Caco-2 (cell line): ENCODE data around the gene BTRC. TPM values are rescaled to one million over a fixed set of nuclear protein-coding genes. Genes with fewer than 3 reads are reported as not detected.

Source experiments
- BruUV-seq: library from RNA; stranded (reverse); fragments of 400-500 nt; replicated peaks from 2 replicates; lab custom pipeline; 2021; lab: Mats Ljungman, UMichigan
- CTCF ChIA-PET: fragments of 300-600 bp; sonication (Branson Sonifier 250); formaldehyde crosslinking; loops from one replicate; lab custom pipeline; 2022; ENCODE audit warnings: antibody characterized with exemption; lab: Charles Lee
- POLR2A ChIA-PET: fragments of 300-600 bp; sonication (Branson Sonifier 250); formaldehyde crosslinking; loops from one replicate; lab custom pipeline; 2022; ENCODE audit warnings: antibody characterized with exemption; lab: Charles Lee
- DNase-seq, 2 experiments: peaks; one replicate each; pipeline versions ENCODE4 v3.0.0 to v3.0.0-alpha.2; 2020 to 2022
- H3K27me3 ChIP-seq: replicated peaks from 2 replicates; pipeline ENCODE4 v1.6.0; 2011; ENCODE audit warnings: low read length; ENCODE audit not compliant: control insufficient read depth, insufficient read depth
- H3K36me3 ChIP-seq: 2 replicates; pipeline ENCODE4 v1.5.1; 2011; ENCODE audit warnings: low read length; ENCODE audit not compliant: control insufficient read depth, insufficient read depth
- H3K4me1 ChIP-seq: fragments of 250-450 bp; sonication (Bioruptor Pico); 2 replicates; pipeline ENCODE4 v1.5.1; 2020; ENCODE audit warnings: mild to moderate bottlenecking
- H3K4me3 ChIP-seq: 2 replicates; pipeline ENCODE4 v1.5.1; 2011; ENCODE audit warnings: low read depth, mild to moderate bottlenecking, control low read depth, low read length
- H3K9me3 ChIP-seq: fragments of 250-450 bp; sonication (Bioruptor Pico); 2 replicates; pipeline ENCODE4 v1.5.1; 2020; ENCODE audit warnings: mild to moderate bottlenecking, moderate library complexity
- H3K27ac Mint-ChIP-seq: one replicate; pipeline ENCODE4 v1.8.0; 2022; ENCODE audit warnings: mixed read lengths; ENCODE audit not compliant: unreplicated experiment
- H3K27me3 Mint-ChIP-seq: one replicate; pipeline ENCODE4 v1.8.0; 2022; ENCODE audit warnings: mixed read lengths; ENCODE audit not compliant: insufficient read depth, unreplicated experiment
- H3K36me3 Mint-ChIP-seq: one replicate; pipeline ENCODE4 v1.8.0; 2022; ENCODE audit warnings: mild to moderate bottlenecking, mixed read lengths; ENCODE audit not compliant: insufficient read depth, unreplicated experiment
- H3K4me1 Mint-ChIP-seq: one replicate; pipeline ENCODE4 v1.8.0; 2022; ENCODE audit warnings: low read depth, mixed read lengths; ENCODE audit not compliant: unreplicated experiment
- H3K4me3 Mint-ChIP-seq: one replicate; pipeline ENCODE4 v1.8.0; 2022; ENCODE audit warnings: mild to moderate bottlenecking, moderate library complexity, mixed read lengths; ENCODE audit not compliant: unreplicated experiment
- H3K9me3 Mint-ChIP-seq: one replicate; pipeline ENCODE4 v1.8.0; 2022; ENCODE audit warnings: mixed read lengths; ENCODE audit not compliant: unreplicated experiment
- intact Hi-C: fragments of 100-400 bp; cut with micrococcal nuclease; formaldehyde crosslinking; loops from one replicate; pipeline ENCODE4 v1.10.0; 2022; ENCODE audit not compliant: unreplicated experiment
- total RNA-seq: library from RNA; stranded (reverse); gene quantifications from 2 replicates; pipeline ENCODE4 v1.2.3, GENCODE V29; 2022
- TF ChIP-seq, protein P1 (sequence below), 2 experiments: fragments of 200-600 bp in 1 of 2; IDR thresholded peaks; 1 replicate in 1 of 2; 2 replicates in 1 of 2; pipeline versions ENCODE4 v1.5.1 to v1.8.0; 2011 to 2022; ENCODE audit warnings: antibody characterized with exemption in 1 of 2, control low read depth in 1 of 2, inconsistent platforms in 1 of 2, low read depth in 1 of 2, low read length in 1 of 2, mild to moderate bottlenecking in 1 of 2, moderate library complexity in 1 of 2; ENCODE audit not compliant: insufficient read depth in 1 of 2, severe bottlenecking in 1 of 2, unreplicated experiment in 1 of 2

The BTRC gene
- total RNA-seq, 1 experiment from 2014 or later = 19.6 TPM

DNA sequence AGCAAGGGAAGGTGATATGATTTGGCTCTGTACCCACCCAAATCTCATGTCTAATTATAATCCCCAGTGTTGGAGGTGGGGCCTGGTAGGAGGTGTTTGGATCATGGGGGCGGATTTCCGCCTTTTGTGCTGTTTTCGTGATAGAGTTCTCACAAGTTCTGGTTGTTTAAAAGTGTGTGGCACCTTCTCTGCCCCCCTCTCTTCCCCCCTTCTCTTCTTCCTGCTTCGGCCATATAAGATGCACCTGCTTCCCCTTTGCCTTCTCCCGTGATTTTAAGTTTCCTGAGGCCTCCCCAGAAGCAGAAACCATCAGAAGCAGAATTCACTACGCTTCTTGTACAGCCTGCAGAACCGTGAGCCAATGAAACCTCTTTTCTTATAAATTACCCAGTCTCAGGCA, 21.1 kb downstream of the BTRC start:
- ChIA-PET CTCF (no interaction called here), POLR2A (no interaction called here)
- no peaks in the 10 kb centered on the region for H3K9me3 Mint-ChIP-seq
- H3K4me3 Mint-ChIP-seq = no peak overlapping the region
- H3K27me3 ChIP-seq = no peaks in the 10 kb centered on the region
- H3K4me1 ChIP-seq = no peaks in the 10 kb centered on the region
- no peak overlapping the region for H3K27ac Mint-ChIP-seq
- H3K9me3 ChIP-seq = no peaks in the 10 kb centered on the region
- TF ChIP-seq, protein P1, sequence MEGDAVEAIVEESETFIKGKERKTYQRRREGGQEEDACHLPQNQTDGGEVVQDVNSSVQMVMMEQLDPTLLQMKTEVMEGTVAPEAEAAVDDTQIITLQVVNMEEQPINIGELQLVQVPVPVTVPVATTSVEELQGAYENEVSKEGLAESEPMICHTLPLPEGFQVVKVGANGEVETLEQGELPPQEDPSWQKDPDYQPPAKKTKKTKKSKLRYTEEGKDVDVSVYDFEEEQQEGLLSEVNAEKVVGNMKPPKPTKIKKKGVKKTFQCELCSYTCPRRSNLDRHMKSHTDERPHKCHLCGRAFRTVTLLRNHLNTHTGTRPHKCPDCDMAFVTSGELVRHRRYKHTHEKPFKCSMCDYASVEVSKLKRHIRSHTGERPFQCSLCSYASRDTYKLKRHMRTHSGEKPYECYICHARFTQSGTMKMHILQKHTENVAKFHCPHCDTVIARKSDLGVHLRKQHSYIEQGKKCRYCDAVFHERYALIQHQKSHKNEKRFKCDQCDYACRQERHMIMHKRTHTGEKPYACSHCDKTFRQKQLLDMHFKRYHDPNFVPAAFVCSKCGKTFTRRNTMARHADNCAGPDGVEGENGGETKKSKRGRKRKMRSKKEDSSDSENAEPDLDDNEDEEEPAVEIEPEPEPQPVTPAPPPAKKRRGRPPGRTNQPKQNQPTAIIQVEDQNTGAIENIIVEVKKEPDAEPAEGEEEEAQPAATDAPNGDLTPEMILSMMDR (IDR thresholded peaks at IDR 0.05; ENCODE audit: insufficient read depth in 1 of 2, low read depth in 1 of 2, low read length in 1 of 2, severe bottlenecking in 1 of 2, unreplicated experiment in 1 of 2) = no peak
- H3K36me3 Mint-ChIP-seq = peaks cover 11% of the 10 kb centered on the region
- BruUV-seq = no TSS peak
- H3K36me3 ChIP-seq = no peaks in the 10 kb centered on the region
- H3K4me1 Mint-ChIP-seq = no peaks in the 10 kb centered on the region
- intact Hi-C loops = no loop called here
- H3K27me3 Mint-ChIP-seq = no peaks in the 10 kb centered on the region
- no peak overlapping the region for H3K4me3 ChIP-seq
- DNase-seq = no peak

DNA sequence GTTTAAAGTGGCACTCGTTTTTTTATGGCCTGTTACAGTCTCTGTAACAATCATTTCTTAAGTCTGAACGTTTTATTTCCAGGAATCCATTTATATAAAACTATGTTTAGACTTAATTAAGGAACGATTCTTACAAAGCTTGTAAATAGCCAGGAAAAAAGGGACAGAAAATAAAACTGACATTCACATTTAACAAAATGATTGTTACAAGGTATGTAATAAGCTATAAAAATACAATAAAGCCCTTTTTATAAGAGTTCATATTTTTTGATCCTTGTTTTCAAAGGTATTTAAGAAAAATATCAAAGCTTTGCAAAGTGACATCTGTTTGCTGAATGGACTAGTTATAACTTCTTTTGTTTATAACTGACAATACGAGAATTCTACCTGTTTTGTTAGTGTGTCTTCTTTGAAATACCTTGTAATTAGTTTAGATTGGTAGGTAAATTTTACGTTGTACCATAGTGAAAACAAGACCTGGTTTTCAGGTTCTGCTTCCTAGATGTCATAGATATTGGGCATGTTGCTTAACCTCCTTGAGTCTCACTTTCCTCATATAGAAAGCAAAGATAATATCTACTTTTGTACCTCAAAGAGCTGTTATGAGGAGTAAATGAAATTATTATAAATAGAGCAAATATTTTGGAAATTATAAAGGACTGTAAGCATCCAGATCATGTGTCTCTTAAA, 25.8 kb downstream of the BTRC start:
- no peaks in the 10 kb centered on the region for H3K27me3 Mint-ChIP-seq
- no TSS peak for BruUV-seq
- ChIA-PET POLR2A (no interaction called here), CTCF (interaction anchor here (1.4 kb wide), 1 partner anchor 23 kb away, joined by 3 read pairs; no protein-coding TSS in a partner anchor)
- H3K4me1 Mint-ChIP-seq = no peaks in the 10 kb centered on the region
- no peaks in the 10 kb centered on the region for H3K36me3 Mint-ChIP-seq
- H3K9me3 Mint-ChIP-seq = no peaks in the 10 kb centered on the region
- intact Hi-C loops = no loop called here
- no peaks in the 10 kb centered on the region for H3K36me3 ChIP-seq
- H3K9me3 ChIP-seq = no peaks in the 10 kb centered on the region
- no peak overlapping the region for H3K4me3 Mint-ChIP-seq
- DNase-seq = no peak
- H3K4me1 ChIP-seq = no peaks in the 10 kb centered on the region
- H3K27ac Mint-ChIP-seq = no peak overlapping the region
- H3K27me3 ChIP-seq = no peaks in the 10 kb centered on the region
- TF ChIP-seq, protein P1 (IDR thresholded peaks at IDR 0.05; ENCODE audit: insufficient read depth in 1 of 2, low read depth in 1 of 2, low read length in 1 of 2, severe bottlenecking in 1 of 2, unreplicated experiment in 1 of 2) = no peak
- H3K4me3 ChIP-seq = no peak overlapping the region

DNA sequence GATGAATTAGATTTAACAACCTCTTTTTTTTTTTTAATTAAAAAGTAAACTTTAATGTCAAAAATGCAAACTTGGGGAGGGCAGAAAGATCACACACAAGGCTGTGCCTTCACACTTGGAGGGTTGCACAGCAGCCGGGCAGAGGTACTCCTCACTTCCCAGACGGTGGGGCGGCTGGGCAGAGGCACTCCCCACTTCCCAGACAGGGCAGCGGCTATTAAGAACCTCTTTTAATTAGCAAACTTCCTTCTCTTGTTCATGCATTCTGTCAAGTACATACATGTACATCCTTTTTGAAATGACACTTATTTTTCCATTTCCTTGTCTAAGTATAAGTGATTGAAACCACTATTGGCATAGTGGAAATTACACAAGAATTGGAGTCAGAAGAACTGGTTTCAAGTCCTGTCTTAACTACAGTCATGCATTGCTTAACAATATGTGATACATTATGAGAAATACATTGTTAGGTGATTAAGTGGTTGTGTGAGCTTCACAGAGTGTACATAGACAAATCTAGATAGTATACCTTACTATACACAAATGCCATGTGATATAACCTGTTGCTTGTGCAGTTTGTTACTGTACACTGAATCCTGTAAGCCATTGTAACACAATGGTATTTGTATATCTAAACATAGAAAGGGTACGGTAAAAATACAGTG, 26.5 kb downstream of the BTRC start:
- Mint-ChIP-seq H3K27ac (no peak overlapping the region), H3K4me1 (no peaks in the 10 kb centered on the region), H3K4me3 (no peak overlapping the region), H3K36me3 (no peaks in the 10 kb centered on the region), H3K9me3 (no peaks in the 10 kb centered on the region), H3K27me3 (no peaks in the 10 kb centered on the region)
- no peaks in the 10 kb centered on the region for H3K4me1 ChIP-seq
- BruUV-seq = no TSS peak
- H3K27me3 ChIP-seq = no peaks in the 10 kb centered on the region
- TF ChIP-seq, protein P1 (IDR thresholded peaks at IDR 0.05; ENCODE audit: insufficient read depth in 1 of 2, low read depth in 1 of 2, low read length in 1 of 2, severe bottlenecking in 1 of 2, unreplicated experiment in 1 of 2) = no peak
- intact Hi-C loops = no loop called here
- no peak for DNase-seq
- no peaks in the 10 kb centered on the region for H3K36me3 ChIP-seq
- no peaks in the 10 kb centered on the region for H3K9me3 ChIP-seq
- CTCF ChIA-PET = interaction anchor here (1.4 kb wide), 1 partner anchor 23 kb away, joined by 3 read pairs; no protein-coding TSS in a partner anchor
- H3K4me3 ChIP-seq = no peak overlapping the region
- POLR2A ChIA-PET = no interaction called here
